GM10248 (cell line): Measurements from ENCODE around the gene CIB1.
"Not testable (repeated sequence)": the region's sequence is repeated elsewhere in the genome, so short reads cannot be mapped to it uniquely, and the experiment has no call there.

ENCODE experiments used
- CTCF ChIA-PET: fragments of 300-600 bp; sonication (Branson Sonifier 250); formaldehyde crosslinking; extraction: SDS; loops from one replicate; lab custom pipeline; 2021; ENCODE audit warnings: antibody characterized with exemption; lab: Yijun Ruan, JAX
- POLR2A ChIA-PET: fragments of 350-650 bp; sonication (Branson Sonifier 250); formaldehyde crosslinking; extraction: SDS; loops from one replicate; lab custom pipeline; 2020; ENCODE audit warnings: antibody characterized with exemption; lab: Yijun Ruan, JAX
- DNase-seq: peaks from one replicate; pipeline ENCODE4 v3.0.0; 2012; ENCODE audit errors: extremely low spot score
- CTCF ChIP-seq: IDR thresholded peaks from 2 replicates; pipeline ENCODE4 v1.5.1; 2012; ENCODE audit warnings: mild to moderate bottlenecking, low read depth; ENCODE audit errors: extremely low read depth, missing control alignments, control extremely low read depth

The CIB1 gene

GRCh38 chr15:90189781-90190467, 43.8 kb downstream of the CIB1 start:
- POLR2A ChIA-PET, result no interaction called here
- peak; percentile 10 for DNase-seq

GRCh38 chr15:90188914-90189748, 44.6 kb downstream of the CIB1 start:
- ChIA-PET POLR2A (no interaction called here), CTCF (interaction anchor here (1.1 to 4.9 kb wide), 5 partner anchors 10 to 32 kb away, joined by 3 to 22 read pairs (median 4); partner anchors contain the start of gene SEMA4B)
- no peak for DNase-seq
- no peak for TF ChIP-seq CTCF

More at GRCh38 chr15:90189781-90190467, 43.8 kb downstream of the CIB1 start:
- TF ChIP-seq CTCF, result no peak
- CTCF ChIA-PET, result interaction anchor here (1.0 to 4.9 kb wide), 8 partner anchors 10 to 38 kb away, joined by 3 to 22 read pairs (median 4); partner anchors contain the start of gene SEMA4B

- DNase-seq, POLR2A ChIA-PET: not testable (repeated sequence)
- CTCF ChIA-PET, result interaction anchor here (1.8 kb wide), 1 partner anchor 15 kb away, joined by 3 read pairs; no protein-coding TSS in a partner anchor
Observed at GRCh38 chr15:90188065-90188464, 45.7 kb downstream of the CIB1 start.

DNA sequence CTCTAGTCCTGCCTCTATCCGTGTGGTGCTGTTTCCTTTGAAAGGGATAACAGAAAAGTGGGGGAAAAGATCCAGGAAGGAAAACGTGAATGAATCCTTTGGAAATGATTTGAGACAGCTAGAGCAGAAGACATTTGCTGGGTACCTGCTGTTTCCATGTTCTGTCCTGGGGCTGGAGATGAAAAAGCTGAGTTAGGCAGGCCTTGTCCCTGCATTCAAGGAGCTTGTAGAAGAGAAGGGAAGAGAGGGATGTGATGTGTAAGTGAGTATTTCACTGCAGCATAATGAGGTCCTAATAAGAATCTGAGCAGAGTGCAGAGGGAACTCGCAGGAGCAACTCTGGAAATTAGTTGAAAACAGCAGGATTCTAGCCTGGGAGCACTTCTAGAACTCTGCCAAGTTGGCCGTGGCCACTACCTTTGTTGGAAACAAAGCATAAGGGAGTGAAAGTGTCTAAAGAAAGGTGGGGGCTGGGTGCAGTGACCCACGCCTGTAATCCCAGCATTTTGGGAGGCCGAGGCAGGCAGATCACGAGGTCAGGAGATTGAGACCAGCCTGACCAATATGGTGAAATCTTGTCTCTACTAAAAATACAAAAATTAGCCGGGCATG, 46.4 kb downstream of the CIB1 start:
- POLR2A ChIA-PET, result interaction anchor here (0.6 kb wide), 1 partner anchor 69 kb away, joined by 3 read pairs; no protein-coding TSS in a partner anchor
- CTCF ChIA-PET, result interaction anchor here (1.2 to 1.8 kb wide), 3 partner anchors 13 to 103 kb away, joined by 3 to 4 read pairs (median 3); partner anchors contain the start of gene SEMA4B
- DNase-seq, result no peak
- TF ChIP-seq CTCF, result no peak

- ChIA-PET POLR2A (no interaction called here), CTCF (interaction anchor here (1.1 kb wide), 1 partner anchor 16 kb away, joined by 5 read pairs; the partner anchor contains the start of gene SEMA4B)
- no peak for TF ChIP-seq CTCF
- DNase-seq, result peak; percentile 87
Observed at GRCh38 chr15:90184786-90185704, 48.7 kb downstream of the CIB1 start.

- POLR2A ChIA-PET, result no interaction called here
- DNase-seq, result peak; percentile 78
- TF ChIP-seq CTCF, result no peak
- CTCF ChIA-PET, result no interaction called here
Observed at GRCh38 chr15:90184119-90184785, 49.5 kb downstream of the CIB1 start.
